ENCODE measurements around the gene SLFNL1. TPM values are rescaled to one million over a fixed set of nuclear protein-coding genes. Genes with fewer than 3 reads are reported as not detected.

SLFNL1 gene
- total RNA-seq, 2 experiments from 2014 or later, result 0.07 TPM; not detected in 1

DNA sequence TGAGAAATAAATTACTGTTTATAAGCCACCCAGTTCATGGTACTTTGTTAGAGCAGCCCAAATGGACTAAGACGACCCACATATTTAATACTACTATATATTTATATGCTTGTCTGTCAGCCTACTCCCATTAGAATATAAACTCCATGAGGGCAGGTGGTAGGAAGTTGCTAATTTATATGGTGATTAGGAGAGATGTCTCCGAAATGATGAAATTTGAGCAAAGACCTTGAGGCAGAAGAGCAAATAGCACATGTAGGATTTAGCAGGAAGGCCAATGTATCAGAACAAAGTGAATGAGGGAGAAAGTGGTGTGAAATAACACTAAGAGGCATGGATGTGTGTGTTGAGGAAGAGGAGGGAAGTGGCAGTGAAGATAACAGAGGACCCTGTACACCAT lies 10.6 kb upstream of the SLFNL1 start:
- Mint-ChIP-seq H3K4me3 (no peak overlapping the region), H3K4me1 (ENCODE audit: low read depth) (no peaks in the 10 kb centered on the region), H3K9me3 (no peaks in the 10 kb centered on the region), H3K27me3 (no peaks in the 10 kb centered on the region), H3K36me3 (peaks cover 29% of the 10 kb centered on the region), H3K27ac (no peak overlapping the region)
- ChIA-PET CTCF (no interaction called here), POLR2A (no interaction called here)
- DNase-seq, result no peak
- intact Hi-C loops (cut with micrococcal nuclease), result no loop called here

DNA sequence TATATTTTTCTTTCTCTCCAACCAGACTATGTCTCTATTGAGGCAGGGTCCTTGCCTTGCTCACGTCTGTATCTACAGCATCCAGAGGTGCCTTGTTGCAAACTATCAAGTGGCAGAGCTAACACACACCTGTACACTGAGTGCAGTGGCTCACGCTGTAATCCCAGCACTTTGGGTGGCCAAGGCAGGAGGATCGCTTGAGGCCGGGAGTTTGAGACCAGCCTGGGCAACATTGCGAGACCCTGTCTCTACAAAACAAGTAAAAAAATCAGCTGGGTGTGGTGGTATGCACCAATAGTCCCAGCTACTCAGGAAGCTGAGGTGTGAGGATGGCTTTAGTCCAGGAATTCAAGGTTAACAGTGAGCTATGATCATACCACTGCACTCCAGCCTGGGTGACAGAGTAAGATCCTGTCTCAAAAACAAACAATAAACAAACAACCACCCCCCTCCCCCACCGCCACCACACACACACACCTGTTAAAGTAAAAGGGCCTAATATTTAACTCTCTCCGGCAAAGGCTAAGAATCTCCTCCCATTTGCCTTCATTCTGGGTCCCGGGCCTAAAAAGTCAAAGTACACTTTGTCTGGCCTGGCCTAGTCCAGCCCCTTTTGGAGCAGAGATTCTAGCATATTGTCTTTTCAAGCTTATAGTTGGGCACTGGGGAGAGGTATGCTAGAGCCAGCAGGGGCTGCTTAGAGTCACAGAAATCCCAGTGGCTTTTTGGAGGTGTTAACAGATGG lies 9.5 kb upstream of the SLFNL1 start:
- H3K27me3 Mint-ChIP-seq, result no peaks in the 10 kb centered on the region
- H3K27ac Mint-ChIP-seq, result no peak overlapping the region
- POLR2A ChIA-PET, result no interaction called here
- no peaks in the 10 kb centered on the region for H3K9me3 Mint-ChIP-seq
- no peaks in the 10 kb centered on the region for H3K4me1 Mint-ChIP-seq (ENCODE audit: low read depth)
- peaks cover 29% of the 10 kb centered on the region for H3K36me3 Mint-ChIP-seq
- DNase-seq, result no peak
- intact Hi-C loops (cut with micrococcal nuclease), result no loop called here
- H3K4me3 Mint-ChIP-seq, result no peak overlapping the region
- CTCF ChIA-PET, result no interaction called here

DNA sequence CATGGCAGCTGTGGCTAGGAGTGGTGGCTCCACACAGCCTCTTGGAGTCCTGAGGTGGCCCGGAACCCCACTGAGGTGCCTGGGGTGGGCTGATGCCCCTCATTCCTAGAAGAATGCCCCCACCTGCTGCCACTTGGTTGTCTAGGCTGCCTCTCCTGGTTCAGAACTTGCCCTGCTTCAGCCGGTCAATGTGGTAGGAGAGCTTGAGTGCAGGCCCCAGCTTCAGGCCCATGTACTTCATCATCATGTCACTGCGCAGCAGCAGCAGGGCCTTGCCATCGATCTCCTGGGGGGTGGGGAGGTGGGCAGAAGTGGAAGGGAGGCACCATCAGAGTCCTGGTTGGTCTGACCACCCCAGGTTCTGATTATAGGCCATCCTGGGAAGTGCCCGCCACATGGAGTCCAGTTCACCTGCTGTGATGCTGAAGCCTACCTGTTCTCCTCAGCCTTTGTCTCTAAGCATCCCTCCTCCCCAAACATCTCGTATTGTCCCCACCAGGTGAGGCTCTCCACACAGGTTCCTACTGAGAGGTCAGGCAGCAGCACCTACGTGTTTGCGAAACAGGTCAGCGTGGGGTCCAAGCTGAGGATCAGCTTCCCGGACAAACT lies 6.6 kb upstream of the SLFNL1 start:
- no peak overlapping the region for H3K27ac Mint-ChIP-seq
- no peaks in the 10 kb centered on the region for H3K27me3 Mint-ChIP-seq
- ChIA-PET CTCF (no interaction called here), POLR2A (no interaction called here)
- no peaks in the 10 kb centered on the region for H3K9me3 Mint-ChIP-seq
- no peak overlapping the region for H3K4me3 Mint-ChIP-seq
- intact Hi-C loops (cut with micrococcal nuclease), result no loop called here
- no peak for DNase-seq
- H3K36me3 Mint-ChIP-seq, result peaks cover 21% of the 10 kb centered on the region
- no peaks in the 10 kb centered on the region for H3K4me1 Mint-ChIP-seq (ENCODE audit: low read depth)

DNA sequence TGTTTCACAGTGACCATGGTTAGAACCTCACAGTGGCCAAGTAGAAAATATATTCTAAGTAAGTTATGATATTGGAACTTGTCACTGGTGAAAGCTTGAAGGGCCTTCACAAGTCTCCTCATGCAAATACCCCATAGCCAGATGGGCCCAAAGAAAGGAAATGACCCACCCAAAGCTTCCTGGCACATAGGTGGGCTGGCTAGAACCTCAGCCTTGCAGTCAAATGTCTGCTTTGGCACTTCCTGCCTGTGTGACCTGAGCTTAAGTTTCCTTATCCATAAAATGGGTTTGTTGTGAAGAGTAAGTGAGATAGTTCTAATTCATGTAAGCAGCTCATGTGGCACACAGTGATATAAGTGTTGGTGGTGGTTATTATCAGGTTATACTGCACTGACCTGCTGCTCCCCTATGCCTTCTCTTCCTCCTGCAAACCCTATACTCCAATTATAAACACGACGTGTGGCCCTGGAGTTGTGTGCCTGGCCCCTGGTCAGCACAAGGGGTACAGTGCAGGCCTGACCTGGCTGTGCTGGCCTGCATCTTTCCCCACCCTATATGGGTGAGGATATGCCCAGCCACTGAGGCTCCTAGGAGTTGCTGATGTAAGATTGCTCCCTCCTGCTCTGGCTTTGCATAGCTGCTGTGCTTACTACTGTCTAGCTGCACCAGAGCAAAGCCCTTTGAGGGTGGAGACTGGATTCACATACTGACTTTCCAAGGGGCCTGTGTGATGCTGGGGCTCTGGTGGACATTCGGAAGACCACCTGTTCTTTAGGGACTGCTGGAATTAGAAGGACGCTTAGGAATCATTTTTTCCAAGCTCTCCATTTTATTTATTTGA lies 4.7 kb upstream of the SLFNL1 start:
- Mint-ChIP-seq H3K27me3 (no peaks in the 10 kb centered on the region), H3K4me1 (ENCODE audit: low read depth) (no peaks in the 10 kb centered on the region), H3K27ac (no peak overlapping the region), H3K4me3 (no peak overlapping the region), H3K9me3 (no peaks in the 10 kb centered on the region), H3K36me3 (peaks cover 15% of the 10 kb centered on the region)
- no peak for DNase-seq
- intact Hi-C loops (cut with micrococcal nuclease), result no loop called here
- CTCF ChIA-PET, result no interaction called here
- POLR2A ChIA-PET, result interaction anchor here (0.6 kb wide), 1 partner anchor 87 kb away, joined by 3 read pairs; no protein-coding TSS in a partner anchor

DNA sequence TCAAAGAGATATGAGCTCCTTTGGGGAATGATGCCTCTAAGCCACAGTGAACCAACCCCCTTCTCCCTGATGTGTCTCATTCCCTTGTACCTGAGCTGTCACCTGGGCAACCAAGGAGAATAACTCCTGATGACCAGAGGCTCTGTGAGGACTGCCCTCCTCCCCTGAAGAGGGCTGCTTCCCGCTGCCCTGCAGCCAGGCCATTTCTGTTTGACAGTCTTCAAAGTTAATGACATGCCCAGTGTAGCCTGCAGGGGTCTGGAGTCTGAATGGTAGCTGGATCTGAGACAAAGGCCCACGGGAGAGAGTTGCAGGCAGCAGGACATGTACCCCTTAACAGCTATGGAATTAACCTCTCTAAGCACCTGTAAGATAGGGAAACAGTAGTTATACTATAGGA lies 3.4 kb upstream of the SLFNL1 start:
- peaks cover 12% of the 10 kb centered on the region for H3K36me3 Mint-ChIP-seq
- CTCF ChIA-PET, result no interaction called here

DNA sequence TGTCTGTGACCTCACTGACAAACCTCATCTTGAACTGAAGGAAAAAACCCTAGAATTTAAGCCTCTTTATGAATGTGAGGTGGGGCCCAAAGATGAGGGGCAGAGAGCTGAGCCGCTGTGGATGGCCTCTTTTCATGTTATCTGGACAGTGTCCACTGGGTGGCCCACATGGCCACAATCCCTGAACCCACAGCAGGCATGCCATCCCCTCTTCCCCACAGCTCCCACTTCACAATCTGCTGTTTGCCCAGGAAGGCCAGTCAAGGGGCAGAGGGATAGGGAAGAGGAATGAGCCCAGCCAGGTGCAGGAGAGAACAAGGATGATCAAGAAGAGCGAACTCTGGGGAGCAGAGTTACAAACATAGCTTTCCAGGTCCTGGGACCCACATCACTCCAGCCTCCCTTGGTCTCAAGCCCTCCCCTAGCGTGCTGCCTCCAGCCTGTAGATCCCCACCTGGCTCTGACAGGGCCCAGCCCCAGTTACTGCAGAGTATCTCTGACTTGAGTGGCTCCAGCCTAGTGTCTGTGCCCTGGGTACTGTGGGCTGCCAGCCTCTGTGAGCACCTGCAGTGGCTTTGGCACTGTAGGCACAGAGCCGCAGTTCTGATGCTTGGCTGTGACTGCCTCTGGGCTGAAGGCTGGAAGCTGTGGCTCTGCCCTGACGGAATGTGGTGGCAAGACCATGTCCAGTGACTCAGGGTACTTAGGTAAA lies 1.9 kb upstream of the SLFNL1 start:
- H3K4me3 Mint-ChIP-seq, result no peak overlapping the region
- H3K36me3 Mint-ChIP-seq, result peaks cover 7% of the 10 kb centered on the region
- H3K27me3 Mint-ChIP-seq, result no peaks in the 10 kb centered on the region
- H3K4me1 Mint-ChIP-seq (ENCODE audit: low read depth), result no peaks in the 10 kb centered on the region
- intact Hi-C loops (cut with micrococcal nuclease), result no loop called here
- ChIA-PET POLR2A (interaction anchor here (0.8 kb wide), 1 partner anchor 12 kb away, joined by 3 read pairs; no protein-coding TSS in a partner anchor), CTCF (interaction anchor here (1.1 kb wide), 2 partner anchors 75 to 217 kb away, joined by 3 read pairs; no protein-coding TSS in a partner anchor)
- H3K9me3 Mint-ChIP-seq, result no peaks in the 10 kb centered on the region
- DNase-seq, result no peak
- no peak overlapping the region for H3K27ac Mint-ChIP-seq

More for the DNA sequence above, 3.4 kb upstream of the SLFNL1 start:
- no peak for DNase-seq
- intact Hi-C loops (cut with micrococcal nuclease), result no loop called here
- Mint-ChIP-seq H3K27me3 (no peaks in the 10 kb centered on the region), H3K9me3 (no peaks in the 10 kb centered on the region), H3K4me3 (no peak overlapping the region), H3K27ac (no peak overlapping the region), H3K4me1 (ENCODE audit: low read depth) (no peaks in the 10 kb centered on the region)
- POLR2A ChIA-PET, result no interaction called here

DNA sequence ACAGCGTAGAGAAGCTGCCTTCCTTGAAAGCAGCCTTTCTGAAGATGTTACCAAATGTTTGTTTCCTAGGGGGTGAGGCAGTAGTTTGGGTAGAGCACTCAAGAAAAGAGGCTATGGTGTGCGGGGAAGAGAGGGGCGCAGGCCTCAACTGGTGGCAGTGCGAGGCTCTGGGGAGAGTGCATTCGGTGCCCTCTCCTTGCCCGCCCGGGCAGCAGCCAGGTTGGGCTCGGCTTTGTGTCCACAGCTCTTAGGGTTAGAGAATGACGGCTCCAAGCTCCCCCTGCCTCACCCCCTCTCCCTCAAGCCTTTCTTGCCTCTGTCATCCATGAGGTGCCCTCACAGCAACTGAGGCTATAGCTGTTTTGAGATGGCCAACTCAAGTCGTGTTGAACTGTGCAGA lies 899 bp upstream of the SLFNL1 start:
- intact Hi-C loops (cut with micrococcal nuclease), result no loop called here
- H3K27me3 Mint-ChIP-seq, result no peaks in the 10 kb centered on the region
- H3K36me3 Mint-ChIP-seq, result peaks cover 7% of the 10 kb centered on the region
- no peak overlapping the region for H3K4me3 Mint-ChIP-seq
- no peak overlapping the region for H3K27ac Mint-ChIP-seq
- DNase-seq, result no peak
- no peaks in the 10 kb centered on the region for H3K9me3 Mint-ChIP-seq
- ChIA-PET POLR2A (no interaction called here), CTCF (interaction anchor here (1.1 kb wide), 1 partner anchor 74 kb away, joined by 3 read pairs; no protein-coding TSS in a partner anchor)
- H3K4me1 Mint-ChIP-seq (ENCODE audit: low read depth), result no peaks in the 10 kb centered on the region

DNA sequence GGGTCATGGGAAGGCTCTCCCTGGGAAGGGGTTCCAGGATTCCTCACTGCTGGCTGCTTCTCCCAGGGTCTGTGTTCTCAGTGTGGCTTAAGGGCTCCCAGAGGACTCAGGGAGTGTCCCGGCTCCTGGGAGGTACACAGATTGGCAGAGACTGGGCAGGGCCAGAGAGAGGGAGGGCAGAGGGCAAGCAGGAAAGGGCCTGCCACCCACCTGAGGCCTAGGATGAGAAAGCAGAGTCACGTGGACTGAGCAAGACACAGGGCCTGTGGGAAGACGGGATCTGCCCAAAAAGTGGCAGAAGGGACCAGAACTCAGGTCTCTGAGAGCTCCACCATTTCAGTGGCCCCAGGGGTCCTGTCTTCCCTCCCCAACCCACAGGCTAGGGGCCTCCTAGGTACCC lies 871 bp downstream of the SLFNL1 start:
- Mint-ChIP-seq H3K4me1 (ENCODE audit: low read depth) (no peaks in the 10 kb centered on the region), H3K9me3 (no peaks in the 10 kb centered on the region), H3K36me3 (peaks cover 8% of the 10 kb centered on the region), H3K4me3 (no peak overlapping the region), H3K27me3 (no peaks in the 10 kb centered on the region), H3K27ac (no peak overlapping the region)
- ChIA-PET POLR2A (no interaction called here), CTCF (no interaction called here)
- DNase-seq, result no peak
- intact Hi-C loops (cut with micrococcal nuclease), result no loop called here

DNA sequence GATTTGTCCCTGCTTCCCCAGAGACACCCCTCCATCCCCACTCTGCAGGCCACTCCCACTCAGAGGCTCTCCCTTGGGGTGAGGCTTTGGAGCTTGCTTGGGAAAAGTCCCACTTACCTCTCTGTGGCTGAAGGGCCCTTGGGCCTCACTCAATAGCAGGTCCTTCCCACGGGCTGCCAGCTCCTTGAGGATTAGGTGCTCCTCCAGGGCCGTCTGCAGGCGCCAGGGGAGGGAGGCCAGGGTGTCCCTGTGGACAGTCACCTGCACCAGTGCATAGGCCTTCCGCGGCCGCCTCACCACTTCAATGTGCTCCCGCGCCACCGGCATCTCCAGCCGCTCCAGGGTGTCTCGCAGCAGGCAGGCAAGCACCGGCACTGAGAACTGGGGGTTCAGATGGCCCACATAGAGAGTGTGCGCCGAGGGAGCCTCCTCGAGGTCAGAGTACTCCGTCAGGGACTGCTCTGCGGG lies 1.4 kb downstream of the SLFNL1 start:
- Mint-ChIP-seq H3K27me3 (no peaks in the 10 kb centered on the region), H3K4me1 (ENCODE audit: low read depth) (no peaks in the 10 kb centered on the region), H3K36me3 (peaks cover 8% of the 10 kb centered on the region), H3K4me3 (no peak overlapping the region), H3K9me3 (no peaks in the 10 kb centered on the region), H3K27ac (no peak overlapping the region)
- ChIA-PET CTCF (no interaction called here), POLR2A (no interaction called here)
- no peak for DNase-seq
- intact Hi-C loops (cut with micrococcal nuclease), result no loop called here

DNA sequence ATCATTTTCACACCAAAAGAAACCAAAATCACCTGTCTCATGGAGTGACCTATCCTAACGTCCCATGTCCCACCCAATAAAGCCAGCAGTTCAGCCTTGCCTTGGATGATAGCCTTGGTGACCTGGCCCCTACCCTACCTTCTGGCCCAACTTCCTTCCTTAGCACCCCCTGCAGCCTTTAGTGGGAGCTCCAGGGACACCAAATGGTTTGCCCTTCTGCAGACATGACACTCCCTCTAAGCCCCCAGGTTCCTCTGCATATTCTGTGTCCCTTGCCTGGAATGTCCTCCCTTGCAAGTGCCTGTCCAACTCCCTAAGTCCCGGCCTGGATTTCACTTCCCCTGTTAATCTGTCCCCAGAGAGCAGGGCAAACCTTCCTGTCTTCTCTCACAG lies 2.2 kb downstream of the SLFNL1 start:
- no peak overlapping the region for H3K4me3 Mint-ChIP-seq

DNA sequence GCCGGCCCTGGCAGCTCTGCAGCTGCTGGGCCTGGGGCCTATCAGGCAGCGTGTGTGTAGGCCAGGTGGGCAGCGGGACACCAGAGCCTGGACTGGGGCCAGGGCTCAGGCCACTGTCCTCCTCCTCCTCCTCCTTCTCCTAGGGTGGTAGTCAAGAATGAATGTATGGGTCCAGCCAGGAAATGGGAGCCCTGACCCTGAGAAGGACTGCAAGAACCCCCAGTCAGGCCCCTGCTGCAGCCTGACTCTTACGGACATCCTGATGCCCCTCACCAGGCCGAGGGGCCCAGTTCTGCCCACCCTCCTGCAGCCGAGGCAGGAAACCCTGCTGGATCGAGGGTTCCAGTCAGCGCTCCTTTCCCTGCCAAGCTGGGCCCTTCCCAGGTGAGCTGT lies 3.5 kb downstream of the SLFNL1 start:
- H3K36me3 Mint-ChIP-seq, result peaks cover 15% of the 10 kb centered on the region
- H3K9me3 Mint-ChIP-seq, result no peaks in the 10 kb centered on the region
- DNase-seq, result no peak
- H3K4me1 Mint-ChIP-seq (ENCODE audit: low read depth), result no peaks in the 10 kb centered on the region
- intact Hi-C loops (cut with micrococcal nuclease), result no loop called here
- CTCF ChIA-PET, result no interaction called here
- H3K27ac Mint-ChIP-seq, result no peak overlapping the region
- H3K4me3 Mint-ChIP-seq, result no peak overlapping the region
- POLR2A ChIA-PET, result no interaction called here
- H3K27me3 Mint-ChIP-seq, result no peaks in the 10 kb centered on the region

More for the DNA sequence above, 2.2 kb downstream of the SLFNL1 start:
- intact Hi-C loops (cut with micrococcal nuclease), result no loop called here
- no peaks in the 10 kb centered on the region for H3K27me3 Mint-ChIP-seq
- peaks cover 11% of the 10 kb centered on the region for H3K36me3 Mint-ChIP-seq
- no peaks in the 10 kb centered on the region for H3K4me1 Mint-ChIP-seq (ENCODE audit: low read depth)
- CTCF ChIA-PET, result no interaction called here
- H3K9me3 Mint-ChIP-seq, result no peaks in the 10 kb centered on the region
- H3K27ac Mint-ChIP-seq, result no peak overlapping the region
- no peak for DNase-seq
- POLR2A ChIA-PET, result no interaction called here
